Adrenal gland (tissue), 5 donors: Measurements from ENCODE around the gene CPLX4.

ENCODE experiments used
- POLR2A ChIP-seq, 2 donors: fragments of 450-650 bp; IDR thresholded peaks; one replicate each; pipeline ENCODE4 v1.6.1; 2017; ENCODE audit warnings: antibody characterized with exemption in 2 of 2, mild to moderate bottlenecking in 2 of 2, moderate library complexity in 1 of 2
- TF ChIP-seq, protein P1 (sequence below), 6 experiments: fragments of 450-650 bp in 4 of 6; fragments of 200-600 bp in 2 of 6; sonication (generic) in 1 of 6; IDR thresholded peaks; 1 replicate in 5 of 6; 2 replicates in 1 of 6; pipeline versions ENCODE4 v1.5.1 to v1.8.0; 2016 to 2021; ENCODE audit warnings: antibody characterized with exemption in 6 of 6, mild to moderate bottlenecking in 2 of 6, moderate library complexity in 1 of 6
- donor health status: DM: no; HTN: no; CAD: no.

DNA sequence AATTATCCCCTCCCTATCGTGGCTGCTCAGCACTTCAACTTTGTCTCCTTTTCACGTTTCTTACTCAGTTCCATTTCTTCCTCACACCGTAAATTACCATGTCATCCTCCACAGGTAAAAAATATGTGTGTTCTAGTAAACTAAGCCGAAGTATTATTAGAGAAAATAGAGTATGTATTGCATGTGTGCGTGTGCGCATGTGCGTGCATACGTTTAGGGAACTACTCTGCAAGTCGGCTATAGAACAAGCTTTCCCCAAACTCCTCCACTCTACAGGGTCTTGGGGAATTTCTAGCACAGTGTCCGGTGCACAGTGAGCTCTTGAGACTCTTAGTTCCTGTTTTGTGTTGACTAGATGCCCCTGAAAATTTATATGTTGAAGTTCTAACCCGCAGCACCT lies 36.1 kb downstream of the CPLX4 start:
- TF ChIP-seq, protein P1, sequence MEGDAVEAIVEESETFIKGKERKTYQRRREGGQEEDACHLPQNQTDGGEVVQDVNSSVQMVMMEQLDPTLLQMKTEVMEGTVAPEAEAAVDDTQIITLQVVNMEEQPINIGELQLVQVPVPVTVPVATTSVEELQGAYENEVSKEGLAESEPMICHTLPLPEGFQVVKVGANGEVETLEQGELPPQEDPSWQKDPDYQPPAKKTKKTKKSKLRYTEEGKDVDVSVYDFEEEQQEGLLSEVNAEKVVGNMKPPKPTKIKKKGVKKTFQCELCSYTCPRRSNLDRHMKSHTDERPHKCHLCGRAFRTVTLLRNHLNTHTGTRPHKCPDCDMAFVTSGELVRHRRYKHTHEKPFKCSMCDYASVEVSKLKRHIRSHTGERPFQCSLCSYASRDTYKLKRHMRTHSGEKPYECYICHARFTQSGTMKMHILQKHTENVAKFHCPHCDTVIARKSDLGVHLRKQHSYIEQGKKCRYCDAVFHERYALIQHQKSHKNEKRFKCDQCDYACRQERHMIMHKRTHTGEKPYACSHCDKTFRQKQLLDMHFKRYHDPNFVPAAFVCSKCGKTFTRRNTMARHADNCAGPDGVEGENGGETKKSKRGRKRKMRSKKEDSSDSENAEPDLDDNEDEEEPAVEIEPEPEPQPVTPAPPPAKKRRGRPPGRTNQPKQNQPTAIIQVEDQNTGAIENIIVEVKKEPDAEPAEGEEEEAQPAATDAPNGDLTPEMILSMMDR (IDR thresholded peaks at IDR 0.05): no peak
- no peak for TF ChIP-seq POLR2A (IDR thresholded peaks at IDR 0.05)
